GM19324 (cell line): ENCODE results near the gene ENPP5.
A peak's percentile ranks its signal among the peaks of the same experiment; 100 is the strongest.

Experiments used
- ATAC-seq: cut with Tn5 transposase; IDR thresholded peaks from one replicate; pipeline ENCODE4 v1.9.1; 2021; ENCODE audit warnings: mild to moderate bottlenecking, moderate library complexity; ENCODE audit not compliant: unreplicated experiment, low FRiP score

Gene ENPP5, protein sequence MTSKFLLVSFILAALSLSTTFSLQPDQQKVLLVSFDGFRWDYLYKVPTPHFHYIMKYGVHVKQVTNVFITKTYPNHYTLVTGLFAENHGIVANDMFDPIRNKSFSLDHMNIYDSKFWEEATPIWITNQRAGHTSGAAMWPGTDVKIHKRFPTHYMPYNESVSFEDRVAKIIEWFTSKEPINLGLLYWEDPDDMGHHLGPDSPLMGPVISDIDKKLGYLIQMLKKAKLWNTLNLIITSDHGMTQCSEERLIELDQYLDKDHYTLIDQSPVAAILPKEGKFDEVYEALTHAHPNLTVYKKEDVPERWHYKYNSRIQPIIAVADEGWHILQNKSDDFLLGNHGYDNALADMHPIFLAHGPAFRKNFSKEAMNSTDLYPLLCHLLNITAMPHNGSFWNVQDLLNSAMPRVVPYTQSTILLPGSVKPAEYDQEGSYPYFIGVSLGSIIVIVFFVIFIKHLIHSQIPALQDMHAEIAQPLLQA

DNA sequence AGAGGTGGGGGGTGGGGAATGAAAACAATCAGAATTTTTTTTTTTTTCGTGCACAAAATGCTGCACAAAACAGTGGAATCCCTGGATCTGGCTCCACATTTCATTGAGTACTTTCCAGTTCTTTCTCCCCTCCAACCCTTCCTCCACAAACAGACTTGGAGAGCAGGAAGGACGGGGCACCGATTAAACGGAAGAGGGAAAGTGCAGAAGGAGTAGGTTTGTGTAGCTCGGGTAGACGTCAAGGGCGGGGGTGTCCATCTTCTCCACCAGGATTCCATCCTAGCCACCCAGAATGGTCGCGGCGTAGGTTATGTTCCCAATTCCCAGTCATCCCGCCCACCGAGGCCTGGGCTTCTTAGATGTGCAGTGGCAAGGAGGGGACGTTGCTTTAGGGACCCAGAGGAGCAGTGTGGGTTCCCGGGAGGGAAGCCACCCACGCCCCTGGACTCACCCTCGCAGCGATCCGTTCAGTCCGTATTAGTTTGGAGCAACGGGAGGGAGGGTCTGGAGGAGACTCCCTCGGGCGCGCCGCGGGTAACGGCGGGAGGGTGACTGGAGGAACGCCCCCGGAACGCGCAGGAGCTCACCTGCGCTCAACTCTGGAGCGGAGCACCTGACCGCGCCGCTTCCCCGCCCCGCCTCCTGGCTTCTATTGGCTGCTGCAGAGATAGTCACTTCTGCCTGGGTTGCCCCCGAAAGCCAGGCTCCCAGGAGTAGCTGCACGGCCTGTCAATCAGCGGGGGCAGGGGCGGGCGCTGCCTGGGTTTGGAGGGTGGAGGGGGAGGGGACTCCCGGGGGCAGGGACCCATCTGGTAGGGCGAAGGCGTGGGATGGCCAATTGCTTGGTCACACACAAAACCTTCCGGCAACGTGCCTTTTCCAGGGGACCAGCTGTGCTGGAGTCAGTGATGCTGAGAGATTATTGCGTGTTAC lies at the start of gene ENPP5:
TSS of gene ENPP5 (minus strand) at position 624 of the 933 bp plus-strand sequence. CDS start 2,718 bp downstream, outside the sequence.
- peak; percentile 67 for ATAC-seq

DNA sequence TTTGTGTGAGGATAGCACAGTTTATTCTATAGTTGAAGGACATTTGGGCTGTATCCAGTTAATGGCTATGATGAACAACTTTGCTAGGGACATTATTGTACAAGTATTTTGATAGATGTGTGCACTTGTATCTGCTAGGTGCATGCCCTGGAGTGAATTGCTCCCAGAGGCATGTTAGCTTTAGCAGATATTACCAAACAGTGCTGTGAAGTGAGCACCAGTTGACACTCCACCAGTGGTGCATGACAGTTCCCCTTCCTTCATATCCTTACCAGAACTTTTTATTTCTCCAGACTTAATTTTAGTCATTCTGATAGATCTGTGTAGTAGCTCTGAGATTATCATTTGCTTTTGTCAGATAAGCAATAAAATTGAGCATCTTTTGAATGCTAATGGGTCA lies 48.9 kb upstream of the ENPP5 start:
- ATAC-seq, result no peak

DNA sequence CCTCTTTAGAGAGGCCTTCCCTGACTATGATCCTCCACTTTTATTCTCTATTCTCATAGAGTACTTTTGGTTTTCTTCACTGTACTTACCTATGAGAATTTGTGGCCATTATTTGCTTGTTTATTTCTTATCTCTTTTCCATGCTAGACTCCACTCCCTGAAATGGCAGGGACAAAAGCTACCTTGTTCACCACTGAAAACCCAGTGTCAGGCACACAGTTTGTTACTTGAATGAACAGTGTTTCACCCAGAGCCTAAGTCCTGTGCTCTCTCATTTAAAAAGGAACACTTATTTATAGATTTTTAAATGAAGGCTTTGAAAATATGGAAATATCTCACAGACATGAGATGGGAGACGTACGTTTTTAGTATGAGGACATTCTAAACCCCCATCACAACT lies 47.7 kb upstream of the ENPP5 start:
- ATAC-seq, result no peak

DNA sequence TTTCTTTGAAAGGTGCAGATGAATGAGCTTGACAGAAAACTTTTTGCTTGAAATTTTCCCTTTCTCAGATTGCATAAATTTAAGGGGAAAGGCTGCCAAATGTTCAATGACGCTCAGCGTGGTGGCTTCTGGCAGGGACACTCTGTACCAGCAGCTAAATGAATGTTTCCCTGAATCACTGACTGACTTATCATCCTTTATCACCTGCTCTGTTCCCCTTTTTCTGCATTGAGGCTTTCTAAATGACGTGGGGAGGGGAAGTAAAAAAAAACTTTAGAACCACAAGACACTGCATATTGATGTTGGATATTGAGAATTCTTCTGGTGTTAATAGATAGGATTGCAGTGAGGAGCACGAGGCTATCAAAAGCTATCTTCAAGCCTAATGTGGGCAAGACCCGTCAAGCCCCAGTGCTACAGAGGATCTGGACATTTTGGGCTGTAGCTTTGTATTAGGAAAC lies 46.9 kb upstream of the ENPP5 start:
- ATAC-seq, result no peak

DNA sequence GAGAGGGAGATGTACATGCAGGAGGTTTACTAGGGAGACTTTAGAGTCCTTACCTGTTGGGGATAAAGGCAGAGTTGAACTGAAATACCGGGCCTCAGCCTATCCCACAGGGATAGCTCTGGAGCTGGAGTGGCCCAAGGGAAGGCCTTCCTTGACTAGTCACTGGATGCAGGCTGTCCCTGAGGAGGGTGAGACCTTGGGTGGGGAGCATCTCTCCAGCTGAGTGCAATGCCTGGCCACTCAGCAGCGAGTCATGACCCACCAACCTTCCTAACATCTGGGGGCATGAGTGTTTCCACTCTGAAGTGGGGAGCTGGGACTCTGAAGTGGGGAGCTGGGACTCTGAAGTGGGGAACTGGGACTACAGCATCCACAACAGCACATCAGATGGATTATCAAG lies 46.1 kb upstream of the ENPP5 start:
- no peak for ATAC-seq

DNA sequence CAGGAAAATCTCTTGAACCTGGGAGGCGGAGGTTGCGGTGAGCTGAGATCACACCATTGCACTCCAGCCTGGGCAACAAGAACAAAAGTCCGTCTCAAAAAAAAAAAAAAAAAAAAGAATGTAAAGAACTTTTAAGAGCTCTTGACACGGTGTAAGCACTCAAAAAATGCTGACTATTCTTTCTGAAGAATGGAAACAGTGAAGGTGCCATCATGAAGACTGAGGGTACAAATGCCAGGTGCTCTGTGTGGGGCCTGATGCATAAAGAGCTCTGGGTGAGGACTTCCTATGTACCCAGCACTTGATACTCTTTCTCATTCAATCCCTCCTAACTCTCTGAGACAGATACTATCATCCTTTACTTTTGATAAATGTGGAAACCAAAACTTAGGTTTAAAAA lies 45.0 kb upstream of the ENPP5 start:
- no peak for ATAC-seq

DNA sequence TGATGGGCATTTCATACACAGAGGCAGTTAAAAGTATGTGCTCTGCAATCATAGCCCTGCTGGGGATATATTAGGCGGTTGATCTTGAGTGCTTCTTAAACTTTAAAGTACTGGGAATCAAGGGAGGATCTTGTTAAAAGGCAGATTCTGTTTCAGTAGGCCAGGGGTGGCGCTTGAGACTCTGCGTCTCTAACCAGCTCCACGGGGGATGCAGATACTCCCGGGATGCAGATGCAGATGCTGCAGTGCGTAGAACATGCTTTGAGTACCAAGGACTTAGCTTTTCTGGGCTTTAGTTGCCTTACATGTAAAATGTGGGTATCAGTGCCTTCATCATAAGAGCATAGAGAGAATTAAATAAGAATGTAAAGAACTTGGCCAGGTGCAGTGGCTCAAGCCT lies 44.4 kb upstream of the ENPP5 start:
- no peak for ATAC-seq

DNA sequence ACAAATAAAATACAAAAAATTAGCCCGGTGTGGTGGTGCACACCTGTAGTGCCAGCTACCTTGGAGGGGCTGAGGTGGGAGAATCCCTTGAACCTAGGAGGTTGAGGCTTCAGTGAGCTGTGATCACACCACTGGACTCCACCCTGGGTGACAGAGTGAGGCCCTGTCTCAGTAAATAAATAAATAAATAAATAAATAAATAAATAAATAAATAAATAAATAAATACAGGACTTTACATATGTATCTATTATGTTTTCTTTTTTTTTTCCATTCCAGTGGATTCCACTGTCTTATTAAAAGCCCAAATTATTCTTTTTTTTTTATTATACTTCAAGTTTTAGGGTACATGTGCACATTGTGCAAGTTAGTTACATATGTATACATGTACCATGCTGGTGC lies 41.1 kb upstream of the ENPP5 start:
- no peak for ATAC-seq

DNA sequence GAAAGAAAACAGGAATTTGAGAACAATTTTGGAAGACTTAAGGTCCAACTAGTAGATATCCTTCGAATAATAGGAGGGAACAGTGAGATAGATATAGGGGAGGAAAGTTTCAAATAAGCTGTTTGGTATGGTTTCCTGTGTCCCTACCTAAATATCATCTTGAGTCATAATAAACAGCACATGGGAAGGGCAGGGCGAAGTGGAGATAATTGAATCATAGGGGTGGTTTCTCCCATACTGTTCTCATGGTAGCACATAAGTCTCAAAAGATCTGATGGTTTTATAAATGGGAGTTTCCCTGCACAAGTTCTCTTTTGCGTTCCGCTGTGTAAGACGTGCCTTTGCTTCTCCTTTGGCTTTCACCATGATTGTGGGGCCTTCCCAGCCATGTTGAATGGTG lies 39.5 kb upstream of the ENPP5 start:
- no peak for ATAC-seq

DNA sequence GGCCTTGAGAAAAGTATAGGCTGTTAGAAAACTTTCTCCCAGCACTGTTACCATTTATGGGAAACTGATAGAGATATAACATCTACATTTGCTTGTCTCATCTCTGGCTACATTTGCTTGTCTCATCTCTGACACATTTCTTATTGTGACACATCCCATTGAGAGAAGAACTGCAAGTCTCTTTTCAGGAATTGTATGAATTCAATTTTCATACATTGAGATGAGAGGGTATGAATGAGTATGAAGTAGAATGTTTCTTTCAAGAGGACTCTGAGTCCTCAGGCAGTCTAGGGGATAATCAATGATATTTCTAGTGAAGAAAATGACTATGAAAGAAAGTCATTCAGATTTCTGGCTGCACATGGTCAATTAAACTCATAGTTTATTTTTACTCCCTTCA lies 37.5 kb upstream of the ENPP5 start:
- no peak for ATAC-seq

DNA sequence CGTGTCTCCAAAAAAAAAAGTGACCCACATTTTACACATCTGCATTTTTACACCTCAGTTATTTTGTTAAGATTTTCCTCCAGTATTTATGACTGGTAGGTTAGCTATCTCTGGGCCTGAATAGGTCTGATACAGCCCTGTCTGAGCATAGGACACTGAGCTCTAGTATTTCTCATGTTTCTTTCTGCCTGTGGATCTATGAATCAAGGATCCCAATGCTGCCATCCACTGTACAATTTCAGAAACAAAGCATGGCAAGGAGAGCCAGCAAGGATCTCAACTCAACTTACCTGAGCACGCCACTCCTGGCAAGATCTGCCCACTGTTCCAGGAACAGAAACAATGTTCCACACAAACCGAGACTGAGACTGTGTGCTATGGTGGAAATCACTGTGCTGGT lies 36.4 kb upstream of the ENPP5 start:
- no peak for ATAC-seq

DNA sequence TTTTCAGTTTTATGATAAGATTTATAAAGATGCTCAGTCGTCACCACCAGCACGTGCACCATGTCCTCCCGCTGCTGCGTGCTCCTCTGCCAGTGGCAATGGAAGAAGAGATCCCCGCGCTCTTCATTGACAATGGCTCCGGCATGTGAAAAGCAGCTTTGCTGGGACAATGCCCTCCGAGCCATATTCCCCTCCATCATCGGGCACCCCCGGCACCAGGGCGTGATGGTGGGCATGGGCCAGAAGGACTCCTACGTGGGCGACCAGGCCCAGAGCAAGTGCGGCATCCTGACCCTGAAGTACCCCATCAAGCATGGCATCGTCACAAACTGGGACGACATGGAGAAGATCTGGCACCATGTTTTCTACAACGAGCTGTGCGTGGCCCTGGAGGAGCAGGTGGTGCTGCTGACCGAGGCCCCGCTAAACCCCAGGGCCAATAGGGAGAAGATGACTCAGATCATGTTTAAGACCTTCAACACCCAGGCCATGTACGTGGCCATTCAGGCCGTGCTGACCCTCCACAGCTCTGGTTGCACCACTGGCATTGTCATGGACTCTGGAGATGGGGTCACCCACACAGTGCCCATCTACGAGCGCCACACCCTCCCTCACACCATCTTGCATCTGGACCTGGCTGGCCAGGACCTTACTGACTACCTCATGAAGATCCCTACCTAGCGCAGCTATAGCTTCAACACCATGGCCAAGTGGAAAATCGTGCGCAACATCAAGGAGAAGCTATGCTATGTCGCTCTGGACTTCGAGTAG lies 34.3 kb upstream of the ENPP5 start:
- no peak for ATAC-seq

DNA sequence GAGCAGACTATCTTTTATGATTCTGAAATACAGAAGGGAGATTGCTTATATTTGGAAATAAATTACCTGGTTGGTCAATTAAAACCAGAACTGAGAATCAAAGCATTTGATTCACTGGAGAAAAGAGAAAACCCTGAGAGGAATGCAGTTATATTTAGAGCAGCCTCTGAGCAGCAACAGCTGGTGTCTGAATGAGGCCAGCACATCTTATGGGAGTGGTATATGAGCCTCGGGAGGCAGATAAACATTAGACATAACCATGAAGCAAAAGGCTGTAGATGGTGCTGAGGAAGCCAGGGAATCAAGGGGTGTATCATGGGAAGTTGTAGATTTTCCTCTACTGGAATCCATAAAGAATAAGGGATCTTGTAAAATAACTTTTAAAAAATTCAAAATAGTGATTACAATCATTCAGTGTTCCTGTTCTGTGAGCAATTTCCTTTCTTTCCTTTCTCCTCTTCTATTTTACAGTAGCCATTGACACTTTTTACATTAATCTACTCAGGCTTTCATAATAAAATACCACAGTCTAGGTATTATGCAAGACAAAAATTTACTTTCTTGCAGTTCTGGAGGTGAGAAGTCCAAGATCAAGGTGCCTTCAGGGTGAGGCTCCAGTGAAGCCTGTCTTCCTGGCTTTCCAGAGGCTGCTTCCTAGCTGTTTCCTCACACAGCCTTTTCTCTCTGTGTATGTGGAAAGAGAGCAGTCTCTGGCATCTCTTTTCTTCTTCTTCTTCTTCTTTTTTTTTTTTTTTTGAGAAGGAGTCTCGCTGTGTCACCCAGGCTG lies 32.8 kb upstream of the ENPP5 start:
- ATAC-seq, result no peak

DNA sequence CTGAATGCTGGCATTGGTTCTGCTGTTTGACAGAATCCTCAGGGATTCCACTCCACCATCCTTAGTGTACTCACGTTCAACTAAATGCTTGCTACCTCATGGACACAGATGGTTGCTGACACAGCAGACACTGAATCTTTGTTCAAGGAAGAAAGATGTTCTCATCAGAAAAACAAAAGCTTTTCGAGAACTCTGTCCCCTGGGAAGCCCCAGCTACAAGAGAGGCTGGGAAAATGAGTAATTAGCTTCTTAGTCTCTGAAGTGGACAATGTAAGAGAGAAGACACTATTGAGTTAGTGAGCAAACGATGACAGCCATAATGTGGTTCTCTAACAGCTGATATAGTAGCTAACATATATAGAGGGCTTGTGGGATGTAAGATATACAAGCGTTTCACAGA lies 30.9 kb upstream of the ENPP5 start:
- ATAC-seq, result no peak

DNA sequence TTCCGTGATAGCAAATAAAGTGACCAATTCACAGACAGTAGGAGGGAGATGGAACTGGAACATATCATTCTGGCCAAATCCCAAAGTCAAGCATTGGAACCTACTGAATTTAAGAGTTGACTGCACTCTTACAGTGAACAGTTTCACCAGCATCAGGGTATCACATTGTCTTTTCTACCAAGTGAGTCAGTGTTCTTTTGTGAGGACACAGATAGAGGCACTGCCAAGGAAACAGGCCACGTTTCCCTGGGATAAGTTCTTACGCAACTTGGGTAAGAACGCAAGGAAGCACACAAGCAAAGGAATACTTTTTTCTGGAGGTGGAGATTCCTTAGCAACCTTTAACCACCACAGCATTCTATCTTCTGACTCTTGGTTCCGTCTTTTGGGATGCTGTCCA lies 28.6 kb upstream of the ENPP5 start:
- ATAC-seq, result no peak

DNA sequence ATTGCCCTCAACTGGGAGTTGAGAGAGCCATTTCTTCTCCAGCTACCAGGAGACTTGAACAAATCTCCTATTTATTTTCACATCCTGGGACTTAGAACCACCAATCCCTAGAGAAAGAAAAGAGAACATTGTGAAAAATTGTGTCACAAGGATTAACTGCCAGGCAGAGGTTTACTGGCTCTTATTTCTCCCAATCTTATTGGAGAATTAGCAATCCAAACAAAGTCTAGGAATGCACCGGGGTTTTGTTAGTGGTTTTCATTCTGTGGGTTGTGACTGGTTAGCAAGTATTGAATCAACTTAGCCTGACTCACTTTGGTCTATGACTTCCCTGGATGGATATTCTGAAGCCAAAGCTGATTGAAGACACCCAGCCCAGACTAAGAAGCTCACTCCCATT lies 21.2 kb upstream of the ENPP5 start:
- no peak for ATAC-seq

DNA sequence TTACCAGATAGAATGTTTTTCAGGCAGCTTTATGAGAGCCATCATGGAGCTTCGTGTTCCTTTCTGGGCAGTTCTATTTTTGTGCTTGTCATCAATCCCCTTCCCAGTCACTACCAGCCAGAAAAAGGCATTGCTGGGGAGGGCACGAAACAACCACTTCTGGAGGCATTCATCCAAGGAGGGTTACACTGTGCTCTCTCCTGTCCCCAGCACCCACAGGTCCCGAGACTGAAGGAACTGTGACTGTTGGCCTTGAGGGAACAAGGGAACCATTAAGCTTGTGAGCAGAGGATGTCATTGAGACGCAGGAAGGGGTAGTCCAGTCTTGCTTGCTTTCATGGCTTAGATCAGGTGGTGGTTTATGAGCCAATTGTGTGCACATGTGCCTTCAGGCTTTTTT lies 20.1 kb upstream of the ENPP5 start:
- ATAC-seq, result no peak

DNA sequence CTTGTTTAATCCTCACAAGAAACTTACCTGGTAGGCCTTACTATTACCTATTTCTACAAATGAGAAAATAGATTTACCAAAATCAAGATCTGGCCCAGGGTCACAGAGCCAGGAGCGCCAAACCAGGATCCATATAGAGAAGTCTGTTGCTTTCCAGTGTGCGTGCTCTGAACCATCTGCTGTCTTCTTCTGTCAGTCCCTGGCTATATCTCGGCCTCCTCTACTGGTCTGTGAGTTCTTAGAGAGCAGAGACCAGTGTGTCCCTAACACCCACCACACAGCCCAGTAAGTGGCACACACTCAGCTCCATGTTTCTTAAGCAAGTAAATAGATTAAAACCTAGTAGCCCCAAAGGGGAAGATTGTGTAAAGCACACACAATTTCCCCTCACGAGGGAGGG lies 18.9 kb upstream of the ENPP5 start:
- ATAC-seq, result no peak

DNA sequence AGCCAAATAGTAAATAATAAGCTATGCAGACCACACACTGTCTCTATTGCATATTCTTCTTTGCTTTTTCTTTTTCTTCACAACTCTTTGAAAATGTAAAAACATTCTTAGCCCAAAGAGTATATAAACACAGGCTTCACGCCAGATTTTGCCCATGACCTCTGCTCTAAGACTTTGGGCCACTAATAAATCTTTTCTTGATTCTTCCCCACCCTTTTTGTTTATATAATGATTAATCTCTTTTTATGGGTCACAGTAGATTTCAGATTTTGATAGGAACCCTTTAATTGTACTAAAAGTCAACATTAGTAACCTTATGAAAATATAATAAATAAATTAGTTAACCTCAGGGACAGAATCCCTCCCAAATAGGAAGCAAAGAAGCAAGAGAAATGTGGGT lies 15.8 kb upstream of the ENPP5 start:
- ATAC-seq, result no peak

DNA sequence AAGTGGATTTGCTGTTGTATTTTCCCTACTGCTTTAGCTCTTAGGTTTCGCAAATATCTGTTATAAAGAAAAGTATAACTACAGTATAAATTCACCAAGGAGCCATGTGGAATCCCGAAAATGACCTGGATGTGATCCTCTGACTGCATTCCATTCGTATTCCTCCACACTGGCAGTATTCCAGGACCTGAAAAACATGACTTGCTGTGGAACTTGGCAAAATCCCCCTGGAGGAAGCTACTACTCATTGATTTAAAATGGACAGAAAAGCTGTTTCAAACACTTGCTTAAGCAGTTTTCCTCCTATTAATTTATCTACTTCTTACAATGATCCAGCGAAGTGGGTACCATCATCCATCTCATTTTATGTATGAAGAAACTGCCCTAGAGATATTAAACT lies 13.3 kb upstream of the ENPP5 start:
- ATAC-seq, result no peak
